Uterus (tissue), 4 donors: ENCODE results near the gene CDKAL1. TPM values are rescaled to one million over a fixed set of nuclear protein-coding genes. Genes with fewer than 3 reads are reported as not detected.

ENCODE experiments used
- DNase-seq, 2 donors: peaks; one replicate each; pipeline ENCODE4 v3.0.0-alpha.2; 2019 to 2020
- H3K27ac ChIP-seq, 2 donors: fragments of 200-600 bp; sonication (generic); 1 replicate in 1 of 2; 2 replicates in 1 of 2; pipeline ENCODE4 v1.5.1; 2016 to 2018
- H3K27me3 ChIP-seq, 2 donors: fragments of 200-600 bp; sonication (generic); one replicate each; pipeline ENCODE4 v1.5.1; 2018 to 2019; ENCODE audit warnings: control low read depth in 1 of 2
- H3K36me3 ChIP-seq, 2 donors: fragments of 200-600 bp; sonication (generic); one replicate each; pipeline ENCODE4 v1.5.1; 2019; ENCODE audit warnings: control low read depth in 1 of 2
- H3K4me1 ChIP-seq, 2 donors: fragments of 200-600 bp; sonication (generic); one replicate each; pipeline ENCODE4 v1.5.1; 2018 to 2019; ENCODE audit warnings: control low read depth in 1 of 2
- H3K4me3 ChIP-seq, 2 donors: fragments of 200-600 bp; sonication (generic); 1 replicate in 1 of 2; 2 replicates in 1 of 2; pipeline ENCODE4 v1.5.1; 2018 to 2019; ENCODE audit warnings: mild to moderate bottlenecking in 1 of 2
- H3K9me3 ChIP-seq, 2 donors: fragments of 200-600 bp; sonication (generic); one replicate each; pipeline ENCODE4 v1.5.1; 2019; ENCODE audit warnings: control low read depth in 1 of 2
- POLR2A ChIP-seq, 2 donors: fragments of 450-650 bp; IDR thresholded peaks; one replicate each; pipeline ENCODE4 v1.6.1; 2016; ENCODE audit warnings: antibody characterized with exemption in 2 of 2, mild to moderate bottlenecking in 1 of 2, moderate library complexity in 1 of 2
- intact Hi-C: fragments of 100-400 bp; cut with DNase I; formaldehyde crosslinking; loops from one replicate; pipeline ENCODE4 v1.15.1; 2023; ENCODE audit warnings: low total_unique reads
- total RNA-seq, 4 donors: library from RNA; depleted of rRNA in 3 of 4; stranded (reverse); fragments of >200 nt in 3 of 4; gene quantifications; one replicate each; pipeline versions ENCODE4 v1.1.0 to v1.2.4, GENCODE V29; 2014 to 2023
- TF ChIP-seq, protein P1 (sequence below), 4 experiments: fragments of 200-600 bp in 2 of 4; fragments of 450-650 bp in 2 of 4; sonication (generic) in 2 of 4; IDR thresholded peaks; one replicate each; pipeline ENCODE4 v1.5.1; 2016 to 2019; ENCODE audit warnings: antibody characterized with exemption in 4 of 4, mild to moderate bottlenecking in 2 of 4, moderate library complexity in 1 of 4
- donor health status: DM: yes; HTN: yes; CAD: no.

CDKAL1 gene
- total RNA-seq, 4 donors from 2014 or later, result 5.0 to 51.7 (median 18.9) TPM

DNA sequence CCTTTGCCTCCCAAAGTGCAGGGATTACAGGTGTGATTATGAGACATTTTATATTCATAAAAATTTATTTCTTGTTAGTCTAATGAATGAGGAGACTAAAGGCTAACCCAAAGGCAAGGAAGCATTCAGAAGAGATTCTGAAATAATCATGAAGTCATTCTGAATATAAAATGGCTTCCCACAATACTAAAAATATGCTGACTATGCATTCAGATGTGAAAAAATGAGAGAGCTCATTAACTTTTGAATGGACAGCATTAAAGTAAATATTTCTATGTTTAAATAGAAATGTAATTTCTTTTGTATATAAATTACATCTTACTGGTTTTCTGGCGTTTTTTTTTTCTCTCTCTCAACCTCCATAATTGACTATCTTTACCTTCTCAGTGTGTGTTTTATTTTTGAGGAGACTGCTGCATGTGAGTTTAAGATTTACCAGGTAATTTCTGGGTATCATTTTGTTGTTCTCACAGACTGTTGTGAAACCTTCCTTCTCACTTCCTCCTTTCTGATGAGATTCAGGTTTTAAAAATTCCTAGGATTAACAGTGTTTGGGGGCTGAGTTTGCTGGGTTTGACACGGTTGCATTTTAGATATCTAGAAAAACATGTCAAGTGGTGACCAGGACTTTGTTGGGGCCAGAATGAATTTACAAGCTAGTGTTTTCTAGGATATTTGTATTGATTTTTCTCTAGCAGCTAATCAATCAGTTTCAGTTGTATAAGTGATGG is 316.6 kb downstream of the CDKAL1 start:
- H3K9me3 ChIP-seq, result no peaks in the 10 kb centered on the region
- H3K36me3 ChIP-seq, result no peaks in the 10 kb centered on the region
- H3K4me1 ChIP-seq, result no peaks in the 10 kb centered on the region
- intact Hi-C loops, result no loop called here
- no peak for TF ChIP-seq POLR2A (IDR thresholded peaks at IDR 0.05)
- TF ChIP-seq, protein P1, sequence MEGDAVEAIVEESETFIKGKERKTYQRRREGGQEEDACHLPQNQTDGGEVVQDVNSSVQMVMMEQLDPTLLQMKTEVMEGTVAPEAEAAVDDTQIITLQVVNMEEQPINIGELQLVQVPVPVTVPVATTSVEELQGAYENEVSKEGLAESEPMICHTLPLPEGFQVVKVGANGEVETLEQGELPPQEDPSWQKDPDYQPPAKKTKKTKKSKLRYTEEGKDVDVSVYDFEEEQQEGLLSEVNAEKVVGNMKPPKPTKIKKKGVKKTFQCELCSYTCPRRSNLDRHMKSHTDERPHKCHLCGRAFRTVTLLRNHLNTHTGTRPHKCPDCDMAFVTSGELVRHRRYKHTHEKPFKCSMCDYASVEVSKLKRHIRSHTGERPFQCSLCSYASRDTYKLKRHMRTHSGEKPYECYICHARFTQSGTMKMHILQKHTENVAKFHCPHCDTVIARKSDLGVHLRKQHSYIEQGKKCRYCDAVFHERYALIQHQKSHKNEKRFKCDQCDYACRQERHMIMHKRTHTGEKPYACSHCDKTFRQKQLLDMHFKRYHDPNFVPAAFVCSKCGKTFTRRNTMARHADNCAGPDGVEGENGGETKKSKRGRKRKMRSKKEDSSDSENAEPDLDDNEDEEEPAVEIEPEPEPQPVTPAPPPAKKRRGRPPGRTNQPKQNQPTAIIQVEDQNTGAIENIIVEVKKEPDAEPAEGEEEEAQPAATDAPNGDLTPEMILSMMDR (IDR thresholded peaks at IDR 0.05), result no peak
- no peak for DNase-seq
- no peak overlapping the region for H3K4me3 ChIP-seq
- no peaks in the 10 kb centered on the region for H3K27me3 ChIP-seq
- no peak overlapping the region for H3K27ac ChIP-seq

DNA sequence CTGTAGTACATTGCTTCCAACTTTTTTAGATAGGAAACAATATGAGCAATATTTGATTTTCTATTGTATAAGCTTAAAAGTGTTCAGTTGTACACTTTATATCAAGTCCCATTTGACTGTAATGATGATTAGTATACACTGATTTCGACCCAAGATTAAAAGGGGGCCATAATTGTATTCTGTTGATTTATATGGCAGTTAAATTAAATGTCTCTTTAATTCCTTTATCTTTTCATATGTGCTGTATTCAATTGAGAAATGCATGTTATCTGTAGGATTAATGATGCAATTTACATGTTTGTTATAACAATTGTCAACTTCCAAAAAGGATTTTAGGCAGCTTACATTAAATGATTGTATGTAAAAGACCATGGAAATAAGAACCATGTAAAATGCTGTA is 317.5 kb downstream of the CDKAL1 start:
- intact Hi-C loops, result no loop called here
- H3K9me3 ChIP-seq, result no peaks in the 10 kb centered on the region
- H3K27me3 ChIP-seq, result no peaks in the 10 kb centered on the region
- TF ChIP-seq, protein P1 (IDR thresholded peaks at IDR 0.05), result no peak
- TF ChIP-seq POLR2A (IDR thresholded peaks at IDR 0.05), result no peak
- no peak overlapping the region for H3K27ac ChIP-seq
- no peak overlapping the region for H3K4me3 ChIP-seq
- no peaks in the 10 kb centered on the region for H3K4me1 ChIP-seq
- no peak for DNase-seq
- H3K36me3 ChIP-seq, result no peaks in the 10 kb centered on the region

DNA sequence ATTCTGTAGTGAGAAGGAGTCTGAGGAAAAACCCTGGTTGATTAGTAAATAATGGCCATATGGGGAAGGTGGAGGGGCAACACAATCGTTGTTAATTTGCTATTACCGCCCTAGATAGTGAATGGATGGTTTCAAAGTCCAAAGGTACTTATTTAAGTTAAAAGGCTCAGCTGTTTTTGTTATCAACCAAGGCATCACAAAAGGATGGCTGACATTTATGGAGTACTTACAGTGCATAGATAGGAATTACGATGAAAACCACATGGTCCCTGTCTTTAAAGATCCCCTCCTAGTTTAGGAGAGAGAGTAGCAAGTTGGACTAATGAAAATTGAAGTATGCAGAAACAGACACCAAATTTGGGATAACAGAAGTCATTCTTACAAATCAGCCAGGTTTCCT is 319.6 kb downstream of the CDKAL1 start:
- Histone ChIP-seq H3K36me3 (no peaks in the 10 kb centered on the region), H3K27ac (no peak overlapping the region), H3K9me3 (no peaks in the 10 kb centered on the region), H3K4me1 (no peaks in the 10 kb centered on the region), H3K27me3 (no peaks in the 10 kb centered on the region), H3K4me3 (no peak overlapping the region)
- TF ChIP-seq POLR2A (IDR thresholded peaks at IDR 0.05), result no peak
- TF ChIP-seq, protein P1 (IDR thresholded peaks at IDR 0.05), result no peak
- intact Hi-C loops, result no loop called here
- no peak for DNase-seq

DNA sequence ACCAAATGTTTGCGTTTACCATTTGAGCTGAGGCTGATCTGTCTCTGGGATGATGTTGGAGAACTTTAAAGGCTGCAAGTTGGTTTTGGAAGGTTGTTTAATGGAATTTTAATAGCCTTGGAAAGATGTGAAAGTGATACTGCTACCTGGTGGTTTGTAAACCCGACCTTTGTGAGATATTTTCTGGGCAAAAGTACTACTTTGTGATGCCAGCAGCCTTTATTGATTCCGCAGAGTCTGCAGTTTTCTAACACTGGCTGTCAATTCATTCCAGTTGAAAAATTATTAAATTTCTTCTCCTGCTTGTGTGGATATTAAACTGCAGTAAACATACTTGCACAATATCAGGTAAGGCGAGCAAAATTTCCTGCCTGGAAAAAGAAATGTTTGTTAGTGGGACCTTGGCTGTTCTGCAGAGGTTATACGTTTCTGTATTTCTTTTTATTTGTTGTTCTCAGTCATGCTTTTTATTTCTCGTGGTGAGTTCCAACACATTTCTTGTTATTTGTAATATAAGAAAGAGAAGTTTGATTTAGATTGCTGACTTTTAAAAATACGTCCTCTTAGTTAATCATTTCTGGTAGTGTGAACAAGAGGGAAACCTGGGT is 322.5 kb downstream of the CDKAL1 start:
- intact Hi-C loops, result no loop called here
- DNase-seq, result no peak
- TF ChIP-seq, protein P1 (IDR thresholded peaks at IDR 0.05), result no peak
- TF ChIP-seq POLR2A (IDR thresholded peaks at IDR 0.05), result no peak
- H3K9me3 ChIP-seq, result no peaks in the 10 kb centered on the region
- H3K4me1 ChIP-seq, result no peaks in the 10 kb centered on the region
- no peaks in the 10 kb centered on the region for H3K36me3 ChIP-seq
- H3K4me3 ChIP-seq, result no peak overlapping the region
- H3K27me3 ChIP-seq, result no peaks in the 10 kb centered on the region
- H3K27ac ChIP-seq, result no peak overlapping the region

DNA sequence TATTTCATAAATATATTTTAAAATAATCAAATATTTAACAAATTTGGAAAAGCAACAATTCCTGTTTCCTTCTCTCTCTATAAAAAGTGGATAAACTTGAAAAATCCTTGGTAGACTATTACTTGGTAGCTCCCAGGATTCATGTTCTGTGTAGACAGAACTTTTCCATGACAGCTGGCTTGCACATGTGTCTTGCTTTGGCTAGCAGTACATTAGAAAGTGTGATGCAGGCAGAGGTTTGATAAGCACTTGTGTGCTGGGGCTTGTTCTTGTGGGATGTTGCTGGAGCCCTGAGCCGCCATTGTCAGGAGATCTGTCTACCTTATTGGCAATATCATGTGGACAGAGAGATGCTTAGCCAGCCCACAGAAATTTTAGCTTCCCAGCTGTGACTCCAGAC is 327.2 kb downstream of the CDKAL1 start:
- H3K4me1 ChIP-seq, result no peaks in the 10 kb centered on the region
- no peak for DNase-seq
- no peaks in the 10 kb centered on the region for H3K36me3 ChIP-seq
- no peaks in the 10 kb centered on the region for H3K27me3 ChIP-seq
- intact Hi-C loops, result no loop called here
- H3K9me3 ChIP-seq, result no peaks in the 10 kb centered on the region
- TF ChIP-seq, protein P1 (IDR thresholded peaks at IDR 0.05), result no peak
- TF ChIP-seq POLR2A (IDR thresholded peaks at IDR 0.05), result no peak
- no peak overlapping the region for H3K4me3 ChIP-seq
- no peak overlapping the region for H3K27ac ChIP-seq
